Measurements from ENCODE around the gene KAZN.

KAZN gene

GRCh38 chr1:14746393-14746792, 147.9 kb downstream of the KAZN start:
- DNase-seq (ENCODE audit: insufficient read length, low spot score) = no peak
- no peak for FAIRE-seq
- no peak for TF ChIP-seq CTCF (IDR thresholded peaks at IDR 0.05; ENCODE audit: insufficient read depth, missing control alignments)

GRCh38 chr1:14748151-14748550, 149.7 kb downstream of the KAZN start:
- DNase-seq (ENCODE audit: insufficient read length, low spot score) = no peak
- no peak for FAIRE-seq
- TF ChIP-seq CTCF (IDR thresholded peaks at IDR 0.05; ENCODE audit: insufficient read depth, missing control alignments) = no peak

GRCh38 chr1:14748977-14749376, 150.5 kb downstream of the KAZN start:
- no peak for FAIRE-seq
- no peak for DNase-seq (ENCODE audit: insufficient read length, low spot score)
- TF ChIP-seq CTCF (IDR thresholded peaks at IDR 0.05; ENCODE audit: insufficient read depth, missing control alignments) = no peak

- FAIRE-seq (no peak), DNase-seq (ENCODE audit: insufficient read length, low spot score) (no peak)
- TF ChIP-seq CTCF (IDR thresholded peaks at IDR 0.05; ENCODE audit: insufficient read depth, missing control alignments) = no peak
These were observed 152.0 kb downstream of the KAZN start for GRCh38 chr1:14750490-14750889.

GRCh38 chr1:14755518-14756252, 157.2 kb downstream of the KAZN start:
- no peak for FAIRE-seq
- no peak for DNase-seq (ENCODE audit: insufficient read length, low spot score)
- no peak for TF ChIP-seq CTCF (IDR thresholded peaks at IDR 0.05; ENCODE audit: insufficient read depth, missing control alignments)

- no peak for DNase-seq (ENCODE audit: insufficient read length, low spot score)
- FAIRE-seq = no peak
- TF ChIP-seq CTCF (IDR thresholded peaks at IDR 0.05; ENCODE audit: insufficient read depth, missing control alignments) = no peak
These were observed 158.3 kb downstream of the KAZN start for GRCh38 chr1:14756589-14757285.

- DNase-seq (ENCODE audit: insufficient read length, low spot score) = no peak
- no peak for FAIRE-seq
- TF ChIP-seq CTCF (IDR thresholded peaks at IDR 0.05; ENCODE audit: insufficient read depth, missing control alignments) = no peak
These were observed 158.8 kb downstream of the KAZN start for GRCh38 chr1:14757286-14757625.
